ENCODE data around the gene KRTAP10-2.
"Not testable (repeated sequence)": the region's sequence is repeated elsewhere in the genome, so short reads cannot be mapped to it uniquely, and the experiment has no call there.

- TF ChIP-seq POLR2A (IDR thresholded peaks at IDR 0.05; ENCODE audit: low read length); GATA1 (IDR thresholded peaks at IDR 0.05; ENCODE audit: low read depth, low read length): not testable (repeated sequence)
These were observed 39.8 kb upstream of the KRTAP10-2 start for GRCh38 chr21:44590897-44591800.

Data from erythroblast (primary cell).